Left colon (tissue), 2 donors: ENCODE measurements around the gene SH3BP4. TPM values are rescaled to one million over a fixed set of nuclear protein-coding genes. Genes with fewer than 3 reads are reported as not detected.

ENCODE experiments used
- ATAC-seq: fragments of 200-7000 bp; cut with Tn5 transposase; one replicate; pipeline ENCODE4 v1.9.1; 2020; ENCODE audit warnings: mild to moderate bottlenecking, moderate library complexity
- DNase-seq, 2 donors: peaks; one replicate each; pipeline ENCODE4 v3.0.0-alpha.2; 2020
- intact Hi-C, 2 donors: fragments of 100-400 bp; cut with DNase I in 1 of 2; cut with micrococcal nuclease in 1 of 2; formaldehyde crosslinking; loops; one replicate each; pipeline versions ENCODE4 v1.11.2 to v1.14.0; 2022; cut with DNase I, micrococcal nuclease
- total RNA-seq, 2 donors: library from RNA; stranded (reverse); fragmentation: NEBNext Ultra II Directional; extraction: Animal tissue kit (Norgen Biotek cat#: 25700); gene quantifications; one replicate each; pipeline ENCODE4 v1.2.1, GENCODE V29; 2021
- donor health status: DM: no; HTN: no; CAD: no.
- donor health status: DM: yes; HTN: yes; CAD: no.

SH3BP4 gene
- total RNA-seq, 2 donors from 2014 or later: 26.0 to 41.8 TPM

GRCh38 chr2:235088496-235088921 lies 136.7 kb downstream of the SH3BP4 start:
- ATAC-seq: no peak
- DNase-seq: no peak
- intact Hi-C loops: no loop called here

GRCh38 chr2:235091421-235091820 lies 139.6 kb downstream of the SH3BP4 start:
- intact Hi-C loops: no loop called here
- ATAC-seq (no peak), DNase-seq (no peak)

GRCh38 chr2:235091983-235092382 lies 140.2 kb downstream of the SH3BP4 start:
- no peak for ATAC-seq
- intact Hi-C loops: no loop called here
- no peak for DNase-seq

- DNase-seq (no peak), ATAC-seq (no peak)
Measured at GRCh38 chr2:235092433-235093223, 140.8 kb downstream of the SH3BP4 start.

GRCh38 chr2:235094457-235094856 lies 142.6 kb downstream of the SH3BP4 start:
- intact Hi-C loops: no loop called here
- ATAC-seq (no peak), DNase-seq (no peak)

More at GRCh38 chr2:235092433-235093223, 140.8 kb downstream of the SH3BP4 start:
- intact Hi-C loops: no loop called here

- ATAC-seq: no peak
- intact Hi-C loops: no loop called here
Measured at GRCh38 chr2:235095569-235095968, 143.8 kb downstream of the SH3BP4 start.

GRCh38 chr2:235096447-235096846 lies 144.6 kb downstream of the SH3BP4 start:
- no peak for ATAC-seq
- no peak for DNase-seq
- intact Hi-C loops: no loop called here

More at GRCh38 chr2:235095569-235095968, 143.8 kb downstream of the SH3BP4 start:
- no peak for DNase-seq

- DNase-seq: no peak
Measured at GRCh38 chr2:235097196-235097595, 145.4 kb downstream of the SH3BP4 start.

GRCh38 chr2:235098269-235098668 lies 146.5 kb downstream of the SH3BP4 start:
- ATAC-seq: no peak
- intact Hi-C loops: no loop called here

More at GRCh38 chr2:235097196-235097595, 145.4 kb downstream of the SH3BP4 start:
- no peak for ATAC-seq
- intact Hi-C loops: no loop called here

GRCh38 chr2:235098736-235099494 lies 147.1 kb downstream of the SH3BP4 start:
- intact Hi-C loops: no loop called here
- no peak for ATAC-seq
- DNase-seq: no peak

More at GRCh38 chr2:235098269-235098668, 146.5 kb downstream of the SH3BP4 start:
- no peak for DNase-seq

- ATAC-seq (no peak), DNase-seq (no peak)
- intact Hi-C loops: loop anchor here in 1 of 2 donors (10.0 kb wide), 1 partner anchor 558 kb away; no protein-coding TSS in a partner anchor
Measured at GRCh38 chr2:235102896-235103295, 151.1 kb downstream of the SH3BP4 start.
